Stomach smooth muscle (tissue), 2 donors: Measurements from ENCODE around the gene MRAS.
A peak's percentile ranks its signal among the peaks of the same experiment; 100 is the strongest.

Experiments
- H3K27ac ChIP-seq: one replicate; pipeline ENCODE4 v1.7.0; 2013; ENCODE audit warnings: mild to moderate bottlenecking, low read length, inconsistent platforms
- H3K27me3 ChIP-seq, 2 donors: one replicate each; pipeline ENCODE4 v1.7.0; 2013; ENCODE audit warnings: low read length in 2 of 2; ENCODE audit not compliant: insufficient read depth in 2 of 2, control insufficient read depth in 1 of 2
- H3K36me3 ChIP-seq, 2 donors: one replicate each; pipeline ENCODE4 v1.7.0; 2013; ENCODE audit warnings: low read length in 2 of 2; ENCODE audit not compliant: control insufficient read depth in 2 of 2, insufficient read depth in 2 of 2
- H3K4me1 ChIP-seq: one replicate; pipeline ENCODE4 v1.7.0; 2013; ENCODE audit warnings: low read length; ENCODE audit not compliant: control insufficient read depth, insufficient read depth
- H3K4me3 ChIP-seq, 2 donors: one replicate each; pipeline ENCODE4 v1.7.0; 2013; ENCODE audit warnings: low read length in 2 of 2
- H3K9ac ChIP-seq, 2 donors: one replicate each; pipeline ENCODE4 v1.7.0; 2013; ENCODE audit warnings: low read length in 2 of 2, mild to moderate bottlenecking in 1 of 2
- H3K9me3 ChIP-seq, 2 donors: one replicate each; pipeline ENCODE4 v1.7.0; 2013; ENCODE audit warnings: low read length in 2 of 2; ENCODE audit not compliant: control insufficient read depth in 2 of 2
- donor health status: healthy.
- donor health status: Pancreatic carcinoma.

Gene MRAS

GRCh38 chr3:138340511-138340910 lies 7.9 kb upstream of the MRAS start:
- H3K9me3 ChIP-seq, result no peaks in the 10 kb centered on the region
- H3K36me3 ChIP-seq, result no peaks in the 10 kb centered on the region
- H3K27me3 ChIP-seq, result no peaks in the 10 kb centered on the region
- no peak overlapping the region for H3K4me3 ChIP-seq
- no peak overlapping the region for H3K27ac ChIP-seq
- no peak overlapping the region for H3K9ac ChIP-seq
- no peaks in the 10 kb centered on the region for H3K4me1 ChIP-seq

DNA sequence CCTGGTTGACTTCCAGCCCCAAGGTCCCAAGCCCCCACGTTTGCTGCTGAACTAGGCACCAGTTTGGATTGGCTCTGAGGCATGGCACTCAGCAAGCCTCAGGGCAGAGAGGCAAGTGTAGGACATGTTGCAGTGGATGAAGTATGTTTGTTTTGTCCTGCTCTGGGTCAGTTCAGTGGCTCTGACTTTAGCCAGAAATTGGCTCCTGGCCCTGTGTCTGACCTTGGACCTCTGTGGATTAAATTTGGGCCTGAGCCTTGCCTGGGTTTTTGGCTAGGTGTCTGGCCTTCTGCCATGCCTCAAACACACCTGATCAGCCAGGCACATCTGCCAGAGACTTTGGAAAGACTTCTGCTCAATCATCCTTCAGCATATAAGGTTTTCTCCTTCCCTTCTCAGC lies 3.6 kb upstream of the MRAS start:
- no peak overlapping the region for H3K4me3 ChIP-seq
- H3K27me3 ChIP-seq, result no peaks in the 10 kb centered on the region
- H3K9me3 ChIP-seq, result no peaks in the 10 kb centered on the region
- peaks cover 7% of the 10 kb centered on the region for H3K4me1 ChIP-seq
- no peak overlapping the region for H3K9ac ChIP-seq
- no peak overlapping the region for H3K27ac ChIP-seq
- H3K36me3 ChIP-seq, result no peaks in the 10 kb centered on the region

GRCh38 chr3:138348754-138349739 lies 668 bp downstream of the MRAS start:
- H3K27ac ChIP-seq, result peak overlapping the region; percentile 82
- no peaks in the 10 kb centered on the region for H3K9me3 ChIP-seq
- peak overlapping the region; percentile 75 to 90 for H3K9ac ChIP-seq
- H3K27me3 ChIP-seq, result no peaks in the 10 kb centered on the region
- H3K4me3 ChIP-seq, result peak overlapping the region; percentile 79 to 82
- peaks cover 22% of the 10 kb centered on the region for H3K4me1 ChIP-seq
- H3K36me3 ChIP-seq, result no peaks in the 10 kb centered on the region

DNA sequence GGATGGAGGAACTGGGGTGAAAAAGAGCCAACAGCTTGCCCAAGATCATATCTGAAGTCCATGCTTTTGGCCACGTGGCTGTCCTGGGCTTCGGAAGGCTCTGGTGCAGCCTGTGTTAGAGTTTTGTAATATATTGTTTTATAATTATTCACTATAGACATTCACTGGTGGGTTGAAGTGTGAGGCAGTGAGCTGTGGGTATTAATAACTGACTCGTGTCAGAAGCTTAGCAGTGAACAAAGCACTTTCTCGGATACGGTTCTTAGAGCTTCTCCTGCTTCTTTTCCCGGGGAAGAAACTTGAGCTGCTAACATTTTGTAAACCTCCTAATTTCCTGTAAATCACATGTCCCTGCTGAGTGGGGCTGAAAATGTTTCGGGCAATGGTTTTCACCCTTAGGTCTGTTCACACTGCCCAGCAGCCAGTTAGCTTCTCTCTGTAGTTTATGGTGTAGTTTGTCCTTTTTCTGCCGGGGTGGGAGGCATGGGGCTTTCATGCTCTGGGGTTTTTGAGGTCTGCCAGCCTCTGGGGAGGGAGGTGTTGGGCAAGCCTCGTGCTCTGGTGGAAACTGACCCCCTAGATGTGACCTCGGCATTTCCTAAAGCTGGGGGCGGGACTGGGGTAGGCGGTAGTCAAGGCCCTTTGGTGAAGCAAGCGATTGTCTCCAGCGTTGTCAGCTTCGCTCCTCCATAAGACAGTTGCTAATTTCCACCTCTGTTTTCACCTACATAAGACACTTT lies 1.7 kb downstream of the MRAS start:
- Histone ChIP-seq H3K4me1 (peaks cover 22% of the 10 kb centered on the region), H3K27ac (peak overlapping the region; percentile 77), H3K9me3 (no peaks in the 10 kb centered on the region), H3K9ac (peak overlapping the region; percentile 39 to 75), H3K27me3 (no peaks in the 10 kb centered on the region), H3K4me3 (peak overlapping the region; percentile 79 to 82), H3K36me3 (peaks cover 0 to 2% of the 10 kb centered on the region in 2 donors)

DNA sequence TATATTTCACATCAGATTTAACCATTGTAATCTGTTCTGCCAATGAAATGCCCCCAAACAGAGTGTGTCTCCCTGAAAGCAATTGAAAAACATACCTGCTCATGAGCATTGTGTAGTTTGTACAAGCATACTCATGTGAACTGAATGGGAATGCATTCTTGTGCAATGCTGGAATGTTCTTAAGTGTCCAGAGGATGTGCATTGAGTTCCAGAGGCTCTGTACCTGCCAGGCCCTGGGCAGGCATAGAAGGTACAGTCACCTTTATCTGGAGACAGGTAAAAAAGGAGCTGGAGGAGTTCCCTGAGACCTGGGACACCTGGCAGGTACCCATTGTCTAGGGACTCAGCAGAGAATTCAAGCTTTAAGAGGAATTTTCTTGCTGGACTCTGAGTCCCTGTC lies 2.8 kb downstream of the MRAS start:
- no peaks in the 10 kb centered on the region for H3K9me3 ChIP-seq
- H3K4me1 ChIP-seq, result peaks cover 22% of the 10 kb centered on the region
- H3K36me3 ChIP-seq, result peaks cover 0 to 6% of the 10 kb centered on the region in 2 donors
- no peaks in the 10 kb centered on the region for H3K27me3 ChIP-seq
- no peak overlapping the region for H3K9ac ChIP-seq
- H3K4me3 ChIP-seq, result no peak overlapping the region
- no peak overlapping the region for H3K27ac ChIP-seq

GRCh38 chr3:138351916-138352550 lies 3.7 kb downstream of the MRAS start:
- Histone ChIP-seq H3K27me3 (no peaks in the 10 kb centered on the region), H3K9me3 (no peaks in the 10 kb centered on the region), H3K4me1 (peaks cover 22% of the 10 kb centered on the region), H3K9ac (no peak overlapping the region), H3K4me3 (no peak overlapping the region), H3K27ac (no peak overlapping the region), H3K36me3 (peaks cover 0 to 6% of the 10 kb centered on the region in 2 donors)

DNA sequence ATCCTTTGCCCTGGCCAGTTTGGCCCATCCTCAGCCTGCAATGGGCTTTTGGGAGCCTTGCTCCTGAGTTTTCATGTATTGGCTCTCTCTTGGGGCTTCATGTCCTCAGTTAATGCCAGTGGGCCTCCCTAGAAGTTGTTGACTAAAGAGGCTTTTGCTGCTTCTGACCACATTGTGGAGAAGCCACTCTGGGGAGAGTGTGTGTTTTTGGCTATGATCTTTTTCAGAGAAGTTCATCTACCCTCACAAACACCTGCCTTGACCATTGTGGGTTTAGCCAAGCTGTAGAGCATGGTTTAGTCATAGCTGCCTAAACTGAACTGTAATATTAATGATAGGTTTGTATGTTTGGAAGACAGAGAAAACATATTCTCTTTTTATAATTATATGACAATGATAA lies 6.0 kb downstream of the MRAS start:
- Histone ChIP-seq H3K9ac (no peak overlapping the region), H3K9me3 (no peaks in the 10 kb centered on the region), H3K27ac (no peak overlapping the region), H3K4me3 (no peak overlapping the region), H3K27me3 (no peaks in the 10 kb centered on the region), H3K4me1 (peaks cover 31% of the 10 kb centered on the region), H3K36me3 (peaks cover 0 to 6% of the 10 kb centered on the region in 2 donors)

- peaks cover 30% of the 10 kb centered on the region for H3K4me1 ChIP-seq
- H3K9me3 ChIP-seq, result no peaks in the 10 kb centered on the region
- no peak overlapping the region for H3K9ac ChIP-seq
- H3K27ac ChIP-seq, result no peak overlapping the region
- H3K4me3 ChIP-seq, result no peak overlapping the region
- peaks cover 0 to 6% of the 10 kb centered on the region in 2 donors for H3K36me3 ChIP-seq
- no peaks in the 10 kb centered on the region for H3K27me3 ChIP-seq
Measured at GRCh38 chr3:138355071-138355470, 6.7 kb downstream of the MRAS start.

DNA sequence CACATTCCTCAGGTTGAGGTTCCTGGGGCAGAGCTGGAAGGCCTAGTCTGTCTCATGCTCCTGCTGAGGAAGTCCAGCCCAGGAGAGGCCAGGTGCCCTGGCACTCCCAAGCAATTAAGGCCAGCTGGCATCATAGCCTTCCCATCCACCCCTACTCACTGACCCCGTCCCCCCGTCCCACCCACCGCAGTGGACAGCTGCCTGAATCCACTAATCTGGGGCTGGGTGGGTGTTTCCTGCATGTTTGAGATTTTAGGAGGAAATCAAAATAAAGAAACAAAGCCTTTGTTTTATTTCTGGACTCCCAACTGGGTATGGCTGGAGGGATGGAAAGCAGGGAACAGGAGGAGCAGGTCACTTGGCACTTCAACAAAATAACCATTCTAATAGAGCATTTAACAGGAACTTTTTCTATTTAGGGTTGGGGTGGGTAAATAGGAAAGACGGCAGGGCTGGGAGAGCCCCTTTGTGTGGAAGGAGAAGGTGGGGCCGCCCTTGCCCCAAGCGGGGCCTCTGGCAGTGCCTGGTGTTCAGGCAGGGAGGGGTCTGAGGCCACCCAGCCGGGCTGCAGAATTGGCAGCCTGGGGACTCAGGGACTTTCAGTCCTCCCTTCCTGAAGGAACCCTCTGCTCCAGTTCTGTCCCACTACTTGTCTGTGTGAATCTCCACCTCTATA lies 8.5 kb downstream of the MRAS start:
- Histone ChIP-seq H3K9me3 (no peaks in the 10 kb centered on the region), H3K9ac (no peak overlapping the region), H3K4me1 (peaks cover 28% of the 10 kb centered on the region), H3K36me3 (peaks cover 0 to 6% of the 10 kb centered on the region in 2 donors), H3K4me3 (no peak overlapping the region), H3K27me3 (no peaks in the 10 kb centered on the region), H3K27ac (no peak overlapping the region)
